Measurements from ENCODE around the gene PSME3.
"Not testable (repeated sequence)": the region's sequence is repeated elsewhere in the genome, so short reads cannot be mapped to it uniquely, and the experiment has no call there.

PSME3 gene

DNA sequence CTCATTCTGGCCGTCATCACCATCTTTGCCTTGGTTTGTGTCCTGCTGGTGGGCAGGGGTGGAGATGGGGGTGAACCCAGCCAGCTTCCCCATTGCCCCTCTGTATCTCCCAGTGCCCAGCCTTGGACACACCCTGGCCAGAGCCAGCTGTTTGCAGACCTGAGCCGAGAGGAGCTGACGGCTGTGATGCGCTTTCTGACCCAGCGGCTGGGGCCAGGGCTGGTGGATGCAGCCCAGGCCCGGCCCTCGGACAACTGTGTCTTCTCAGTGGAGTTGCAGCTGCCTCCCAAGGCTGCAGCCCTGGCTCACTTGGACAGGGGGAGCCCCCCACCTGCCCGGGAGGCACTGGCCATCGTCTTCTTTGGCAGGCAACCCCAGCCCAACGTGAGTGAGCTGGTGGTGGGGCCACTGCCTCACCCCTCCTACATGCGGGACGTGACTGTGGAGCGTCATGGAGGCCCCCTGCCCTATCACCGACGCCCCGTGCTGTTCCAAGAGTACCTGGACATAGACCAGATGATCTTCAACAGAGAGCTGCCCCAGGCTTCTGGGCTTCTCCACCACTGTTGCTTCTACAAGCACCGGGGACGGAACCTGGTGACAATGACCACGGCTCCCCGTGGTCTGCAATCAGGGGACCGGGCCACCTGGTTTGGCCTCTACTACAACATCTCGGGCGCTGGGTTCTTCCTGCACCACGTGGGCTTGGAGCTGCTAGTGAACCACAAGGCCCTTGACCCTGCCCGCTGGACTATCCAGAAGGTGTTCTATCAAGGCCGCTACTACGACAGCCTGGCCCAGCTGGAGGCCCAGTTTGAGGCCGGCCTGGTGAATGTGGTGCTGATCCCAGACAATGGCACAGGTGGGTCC lies 18.4 kb downstream of the PSME3 start:
- not testable (repeated sequence) for DNase-seq

DNA sequence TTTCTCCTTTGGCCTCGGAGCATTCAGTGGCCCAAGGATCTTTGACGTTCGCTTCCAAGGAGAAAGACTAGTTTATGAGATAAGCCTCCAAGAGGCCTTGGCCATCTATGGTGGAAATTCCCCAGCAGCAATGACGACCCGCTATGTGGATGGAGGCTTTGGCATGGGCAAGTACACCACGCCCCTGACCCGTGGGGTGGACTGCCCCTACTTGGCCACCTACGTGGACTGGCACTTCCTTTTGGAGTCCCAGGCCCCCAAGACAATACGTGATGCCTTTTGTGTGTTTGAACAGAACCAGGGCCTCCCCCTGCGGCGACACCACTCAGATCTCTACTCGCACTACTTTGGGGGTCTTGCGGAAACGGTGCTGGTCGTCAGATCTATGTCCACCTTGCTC lies 19.2 kb downstream of the PSME3 start:
- no peak for DNase-seq

DNA sequence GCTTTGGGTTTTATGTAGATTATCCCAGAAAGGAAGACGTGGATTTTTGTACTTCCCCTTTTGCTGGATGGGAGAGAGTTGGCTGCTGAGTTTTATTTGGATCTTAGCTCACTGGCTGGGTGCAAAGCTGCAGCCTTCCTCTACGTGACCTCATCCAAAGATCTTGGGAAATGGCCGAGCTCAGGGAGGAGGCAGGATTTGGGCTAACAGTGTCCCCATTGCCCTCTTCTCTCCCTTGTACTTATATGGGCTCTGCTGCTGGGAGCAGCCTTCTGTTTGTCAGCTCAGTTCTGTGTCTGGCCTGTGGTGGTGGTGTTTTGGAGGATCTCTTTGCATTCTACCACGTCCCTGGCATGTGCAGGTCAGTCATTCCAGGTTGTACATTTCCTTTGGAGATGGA lies 19.8 kb downstream of the PSME3 start:
- DNase-seq, result no peak

DNA sequence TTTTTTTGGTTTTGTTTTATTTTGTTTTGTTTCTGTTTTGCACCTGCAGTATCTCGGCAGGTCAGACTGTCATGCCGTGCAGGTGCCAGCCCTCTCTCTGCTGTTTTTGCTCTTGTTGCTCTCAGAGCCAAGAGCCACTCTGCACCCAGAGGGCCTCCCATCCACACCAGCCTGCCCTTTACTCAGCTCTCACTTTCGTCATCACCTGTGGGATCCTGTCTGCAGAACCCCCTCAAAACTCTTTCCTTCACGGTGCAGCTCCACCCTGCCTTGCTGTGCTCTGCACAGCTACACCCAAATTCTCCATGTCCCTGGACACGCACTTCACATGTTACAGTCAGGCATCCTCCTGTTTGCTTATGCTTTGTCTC lies 20.4 kb downstream of the PSME3 start:
- no peak for DNase-seq

DNA sequence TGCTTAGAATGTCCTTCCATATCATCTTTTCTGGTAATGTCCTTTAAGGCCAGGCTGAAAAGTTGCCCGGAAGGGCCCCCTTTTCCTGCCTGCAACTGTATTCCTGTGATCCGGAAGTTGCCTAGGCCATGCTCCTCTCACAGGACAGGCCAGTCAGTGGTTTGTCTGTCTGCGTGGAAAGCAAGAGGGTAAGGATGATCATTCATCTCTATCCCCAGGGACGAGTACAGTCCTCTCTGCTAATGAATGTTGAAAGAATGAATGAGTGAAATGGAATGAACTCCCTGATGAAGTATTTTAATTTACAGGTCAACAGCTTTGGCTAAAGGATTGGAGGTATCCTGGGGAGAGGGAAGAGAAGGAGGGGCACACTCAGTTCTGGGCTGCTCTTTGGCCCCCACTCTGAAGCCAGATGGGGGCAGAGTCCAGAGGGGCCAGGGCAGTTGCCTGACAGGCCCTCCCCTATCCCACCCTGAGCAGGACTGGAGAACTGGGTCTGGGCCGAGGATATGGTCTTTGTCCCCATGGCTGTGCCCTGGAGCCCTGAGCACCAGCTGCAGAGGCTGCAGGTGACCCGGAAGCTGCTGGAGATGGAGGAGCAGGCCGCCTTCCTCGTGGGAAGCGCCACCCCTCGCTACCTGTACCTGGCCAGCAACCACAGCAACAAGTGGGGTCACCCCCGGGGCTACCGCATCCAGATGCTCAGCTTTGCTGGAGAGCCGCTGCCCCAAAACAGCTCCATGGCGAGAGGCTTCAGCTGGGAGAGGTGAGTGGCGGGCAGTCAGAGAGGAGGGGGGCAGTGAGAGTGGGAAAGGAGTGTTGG lies 21.0 kb downstream of the PSME3 start:
- DNase-seq, result no peak

DNA sequence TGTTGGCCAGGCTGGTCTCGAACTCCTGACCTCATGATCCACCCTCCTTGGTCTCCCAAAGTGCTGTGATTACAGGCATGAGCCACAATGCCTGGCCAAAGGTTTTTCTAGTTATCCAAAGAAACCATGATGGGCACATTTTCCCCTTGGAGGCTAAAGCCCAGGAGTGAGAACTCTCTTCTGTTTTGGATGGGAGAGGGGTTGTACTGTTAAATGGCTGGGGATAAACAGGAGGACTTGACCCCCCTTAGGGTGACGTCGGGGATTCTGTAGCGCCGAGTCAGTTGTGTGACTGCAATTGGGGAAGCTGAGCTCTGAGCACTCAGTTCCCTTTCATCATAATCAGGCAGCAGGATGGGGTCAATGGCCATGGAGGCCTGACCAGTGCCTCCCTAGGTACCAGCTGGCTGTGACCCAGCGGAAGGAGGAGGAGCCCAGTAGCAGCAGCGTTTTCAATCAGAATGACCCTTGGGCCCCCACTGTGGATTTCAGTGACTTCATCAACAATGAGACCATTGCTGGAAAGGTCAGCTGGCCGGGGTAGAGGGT lies 21.9 kb downstream of the PSME3 start:
- DNase-seq, result no peak

DNA sequence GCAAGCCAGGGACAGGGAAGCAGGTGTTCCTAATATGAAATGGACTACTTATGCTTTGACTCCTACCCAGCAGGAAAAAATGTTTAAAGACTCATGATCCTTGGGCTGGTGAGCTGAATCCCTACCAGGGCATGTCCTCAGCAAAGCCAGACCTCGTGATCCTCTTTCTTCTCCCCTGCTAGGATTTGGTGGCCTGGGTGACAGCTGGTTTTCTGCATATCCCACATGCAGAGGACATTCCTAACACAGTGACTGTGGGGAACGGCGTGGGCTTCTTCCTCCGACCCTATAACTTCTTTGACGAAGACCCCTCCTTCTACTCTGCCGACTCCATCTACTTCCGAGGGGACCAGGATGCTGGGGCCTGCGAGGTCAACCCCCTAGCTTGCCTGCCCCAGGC lies 22.9 kb downstream of the PSME3 start:
- DNase-seq, result not testable (repeated sequence)

DNA sequence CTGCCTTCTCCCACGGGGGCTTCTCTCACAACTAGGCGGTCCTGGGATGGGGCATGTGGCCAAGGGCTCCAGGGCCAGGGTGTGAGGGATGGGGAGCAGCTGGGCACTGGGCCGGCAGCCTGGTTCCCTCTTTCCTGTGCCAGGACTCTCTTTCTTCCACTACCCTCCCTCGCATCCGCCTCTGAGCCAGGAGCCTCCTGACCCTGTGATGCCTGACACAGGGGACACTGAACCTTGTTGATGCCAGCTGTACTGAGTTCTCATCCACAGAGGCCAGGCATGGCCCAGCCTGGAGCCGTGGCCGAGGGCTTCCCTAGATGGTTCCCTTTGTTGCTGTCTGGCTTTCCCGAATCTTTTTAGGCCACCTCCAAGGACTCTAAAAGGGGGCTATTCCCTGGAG lies 23.3 kb downstream of the PSME3 start:
- not testable (repeated sequence) for DNase-seq

DNA sequence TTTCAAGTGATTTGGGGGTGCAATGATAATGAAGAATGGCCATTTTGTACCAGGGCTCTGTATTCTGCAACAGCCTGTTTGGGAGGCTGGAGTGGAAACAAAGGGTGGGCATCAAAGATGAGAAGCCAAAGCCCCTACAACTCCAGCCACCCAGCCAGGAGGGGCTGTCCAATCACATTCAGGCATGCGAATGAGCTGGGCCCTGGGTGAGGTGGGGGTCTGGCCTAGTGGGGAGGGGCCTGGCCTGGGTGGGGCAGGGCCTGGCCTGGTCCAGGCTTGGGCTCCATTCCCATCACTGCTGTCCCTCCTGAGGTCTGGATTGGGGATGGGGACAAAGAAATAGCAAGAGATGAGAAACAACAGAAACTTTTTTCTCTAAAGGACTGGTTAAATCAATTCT lies 24.2 kb downstream of the PSME3 start:
- DNase-seq, result no peak

DNA sequence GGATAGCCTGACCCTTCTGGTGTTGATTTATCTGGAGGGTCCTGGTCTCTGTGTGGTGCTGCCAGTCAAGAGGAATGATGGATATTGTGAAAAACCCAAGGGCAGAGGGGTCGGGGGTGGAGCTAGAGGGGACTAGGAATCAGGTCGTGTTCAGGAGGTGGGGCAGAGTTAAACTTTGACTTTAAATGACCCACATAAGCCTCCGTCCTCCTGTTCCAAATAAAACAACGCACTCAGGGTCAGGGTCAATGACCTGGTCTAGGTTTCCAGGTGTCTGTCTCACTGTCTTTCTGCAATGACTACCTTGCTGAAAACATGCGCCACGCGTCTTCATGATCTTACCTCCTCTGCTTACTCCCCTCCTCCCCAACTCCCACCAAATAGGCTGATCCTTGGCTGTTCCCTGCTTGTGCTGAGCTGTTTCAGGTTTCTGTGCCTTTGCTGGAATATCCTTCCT lies 32.5 kb downstream of the PSME3 start:
- DNase-seq, result no peak

DNA sequence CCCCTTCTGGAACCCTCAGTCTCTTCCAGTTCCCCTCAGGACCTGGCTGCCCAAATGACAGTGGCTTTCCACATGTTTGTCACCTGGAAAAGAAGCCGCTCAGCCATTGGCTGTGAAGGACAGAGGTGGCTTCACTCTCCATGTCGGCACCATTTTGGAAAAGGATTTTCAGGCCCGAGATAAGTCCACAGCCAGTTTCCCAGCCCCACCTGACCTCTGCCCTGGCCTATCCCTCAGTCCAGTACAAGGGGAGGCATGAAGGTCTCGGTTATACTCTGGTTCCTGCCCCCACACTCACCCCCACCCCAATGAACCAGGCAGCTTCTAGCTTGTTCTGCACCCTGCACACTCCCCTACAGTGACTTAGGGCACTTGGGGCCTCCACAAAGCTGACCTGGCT lies 33.0 kb downstream of the PSME3 start:
- no peak for DNase-seq

DNA sequence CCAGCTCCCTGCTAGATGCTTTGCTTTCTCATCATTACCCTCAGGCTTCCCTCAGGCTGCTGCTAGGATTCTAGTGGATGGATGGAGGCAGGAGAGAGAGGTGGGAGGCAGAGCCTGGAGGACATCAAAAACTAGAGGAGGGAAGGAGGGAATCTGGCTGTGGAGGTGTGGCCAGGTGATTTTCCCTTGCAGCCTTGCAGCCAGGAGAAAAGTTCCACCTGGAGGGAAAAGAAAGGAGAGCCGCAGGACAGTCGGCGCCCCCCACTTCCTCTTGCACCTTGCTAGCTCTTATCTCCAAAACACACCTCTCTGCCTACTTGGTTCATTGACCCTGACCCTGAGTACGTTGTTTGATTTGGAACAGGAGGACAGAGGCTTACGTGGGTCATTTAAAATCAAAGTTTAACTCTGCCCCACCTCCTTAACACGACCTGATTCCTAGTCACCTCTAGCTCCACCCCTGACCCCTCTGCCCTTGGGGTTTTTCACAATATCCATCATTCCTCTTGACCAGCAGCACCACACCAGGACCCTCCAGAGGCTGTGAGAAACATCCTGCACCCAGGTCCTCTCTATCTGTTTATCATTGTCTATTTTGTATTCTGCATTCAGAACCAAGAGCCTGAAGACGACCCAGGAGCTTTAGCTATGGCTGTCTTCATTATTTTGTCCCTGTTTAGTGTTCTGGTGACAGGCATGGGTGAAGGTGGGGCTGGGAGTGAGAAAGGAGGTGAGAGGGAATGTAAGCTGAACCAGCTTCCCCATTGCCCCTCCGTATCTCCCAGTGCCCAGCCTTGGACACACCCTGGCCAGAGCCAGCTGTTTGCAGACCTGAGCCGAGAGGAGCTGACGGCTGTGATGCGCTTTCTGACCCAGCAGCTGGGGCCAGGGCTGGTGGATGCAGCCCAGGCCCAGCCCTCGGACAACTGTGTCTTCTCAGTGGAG lies 33.7 kb downstream of the PSME3 start:
- no peak for DNase-seq

DNA sequence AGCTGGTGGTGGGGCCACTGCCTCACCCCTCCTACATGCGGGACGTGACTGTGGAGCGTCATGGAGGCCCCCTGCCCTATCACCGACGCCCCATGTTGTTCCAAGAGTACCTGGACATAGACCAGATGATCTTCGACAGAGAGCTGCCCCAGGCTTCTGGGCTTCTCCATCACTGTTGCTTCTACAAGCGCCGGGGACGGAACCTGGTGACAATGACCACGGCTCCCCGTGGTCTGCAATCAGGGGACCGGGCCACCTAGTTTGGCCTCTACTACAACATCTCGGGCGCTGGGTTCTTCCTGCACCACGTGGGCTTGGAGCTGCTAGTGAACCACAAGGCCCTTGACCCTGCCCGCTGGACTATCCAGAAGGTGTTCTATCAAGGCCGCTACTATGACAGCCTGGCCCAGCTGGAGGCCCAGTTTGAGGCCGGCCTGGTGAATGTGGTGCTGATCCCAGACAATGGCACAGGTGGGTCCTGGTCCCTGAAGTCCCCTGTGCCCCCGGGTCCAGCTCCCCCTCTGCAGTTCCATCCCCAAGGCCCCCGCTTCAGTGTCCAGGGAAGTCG lies 34.6 kb downstream of the PSME3 start:
- DNase-seq, result not testable (repeated sequence)

DNA sequence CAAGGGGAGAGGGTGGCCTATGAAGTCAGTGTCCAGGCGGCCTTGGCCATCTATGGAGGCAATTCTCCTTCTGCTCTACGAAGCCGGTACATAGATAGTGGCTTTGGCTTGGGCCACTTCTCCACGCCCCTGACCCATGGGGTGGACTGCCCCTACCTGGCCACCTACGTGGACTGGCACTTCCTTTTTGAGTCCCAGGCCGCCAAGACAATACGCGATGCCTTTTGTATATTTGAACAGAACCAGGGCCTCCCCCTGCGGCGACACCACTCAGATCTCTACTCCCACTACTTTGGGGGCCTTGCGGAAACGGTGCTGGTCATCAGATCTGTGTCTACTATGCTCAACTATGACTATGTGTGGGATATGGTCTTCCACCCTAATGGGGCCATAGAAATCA lies 35.1 kb downstream of the PSME3 start:
- DNase-seq, result no peak

DNA sequence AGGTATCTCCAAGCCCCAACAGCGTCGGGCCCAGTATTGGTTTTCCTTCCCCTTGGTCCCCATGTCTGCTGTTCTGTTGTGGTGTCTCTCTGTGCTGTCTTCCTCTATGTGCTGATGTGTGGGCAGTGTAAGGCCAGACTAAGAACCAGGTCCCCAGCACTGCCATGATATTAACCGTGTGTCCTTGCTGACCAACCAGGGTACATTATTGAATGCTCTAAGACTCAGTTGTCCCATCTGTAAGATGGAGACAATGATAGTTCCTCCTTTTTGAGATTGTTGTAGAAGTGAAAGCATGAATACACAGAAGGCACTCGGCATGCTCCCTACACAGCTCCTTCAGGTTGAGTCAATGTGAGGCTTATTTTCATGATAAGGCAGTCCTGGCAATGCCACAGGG lies 38.5 kb downstream of the PSME3 start:
- DNase-seq, result no peak

DNA sequence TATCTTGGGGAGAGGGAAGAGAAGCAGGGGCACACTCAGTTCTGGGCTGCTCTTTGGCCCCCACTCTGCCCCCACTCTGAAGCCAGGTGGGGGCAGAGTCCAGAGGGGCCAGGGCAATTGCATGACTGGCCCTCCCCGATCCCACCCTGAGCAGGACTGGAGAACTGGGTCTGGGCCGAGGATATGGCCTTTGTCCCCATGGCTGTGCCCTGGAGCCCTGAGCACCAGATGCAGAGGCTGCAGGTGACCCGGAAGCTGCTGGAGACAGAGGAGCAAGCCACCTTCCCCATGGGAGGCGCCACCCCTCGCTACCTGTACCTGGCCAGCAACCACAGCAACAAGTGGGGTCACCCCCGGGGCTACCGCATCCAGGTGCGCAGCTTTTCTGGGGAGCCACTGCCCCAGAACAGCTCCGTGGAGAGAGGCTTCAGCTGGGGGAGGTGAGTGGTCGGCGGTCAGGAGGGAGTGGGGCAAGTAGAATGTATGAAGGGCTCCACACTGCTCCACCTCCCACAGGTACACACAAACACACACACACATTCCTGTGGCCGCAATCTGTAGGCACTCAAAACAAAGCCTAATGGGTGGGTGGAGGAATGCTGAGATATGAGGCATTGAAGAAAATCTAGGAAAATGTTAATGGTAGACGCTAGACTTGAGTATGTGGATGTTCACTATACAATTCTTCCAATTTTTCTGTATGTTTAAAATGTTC lies 39.2 kb downstream of the PSME3 start:
- no peak for DNase-seq

DNA sequence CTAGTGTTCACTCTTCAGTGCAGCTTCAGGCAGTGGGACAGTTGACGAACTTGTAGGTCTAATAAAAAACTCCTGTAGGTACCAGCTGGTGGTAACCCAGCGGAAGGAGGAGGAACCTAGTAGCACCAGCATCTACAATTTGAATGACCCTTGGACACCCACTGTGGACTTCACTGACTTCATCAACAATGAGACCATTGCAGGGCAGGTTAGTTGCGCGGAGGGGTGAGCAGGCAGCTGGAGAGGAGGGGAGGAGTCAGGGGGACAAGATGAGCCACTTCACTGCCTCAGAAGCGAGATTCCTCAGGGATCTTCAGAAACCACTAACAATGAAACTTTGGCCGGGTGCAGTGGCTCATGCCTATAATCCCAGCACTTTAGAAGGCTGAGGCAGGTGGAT lies 40.1 kb downstream of the PSME3 start:
- DNase-seq, result no peak

DNA sequence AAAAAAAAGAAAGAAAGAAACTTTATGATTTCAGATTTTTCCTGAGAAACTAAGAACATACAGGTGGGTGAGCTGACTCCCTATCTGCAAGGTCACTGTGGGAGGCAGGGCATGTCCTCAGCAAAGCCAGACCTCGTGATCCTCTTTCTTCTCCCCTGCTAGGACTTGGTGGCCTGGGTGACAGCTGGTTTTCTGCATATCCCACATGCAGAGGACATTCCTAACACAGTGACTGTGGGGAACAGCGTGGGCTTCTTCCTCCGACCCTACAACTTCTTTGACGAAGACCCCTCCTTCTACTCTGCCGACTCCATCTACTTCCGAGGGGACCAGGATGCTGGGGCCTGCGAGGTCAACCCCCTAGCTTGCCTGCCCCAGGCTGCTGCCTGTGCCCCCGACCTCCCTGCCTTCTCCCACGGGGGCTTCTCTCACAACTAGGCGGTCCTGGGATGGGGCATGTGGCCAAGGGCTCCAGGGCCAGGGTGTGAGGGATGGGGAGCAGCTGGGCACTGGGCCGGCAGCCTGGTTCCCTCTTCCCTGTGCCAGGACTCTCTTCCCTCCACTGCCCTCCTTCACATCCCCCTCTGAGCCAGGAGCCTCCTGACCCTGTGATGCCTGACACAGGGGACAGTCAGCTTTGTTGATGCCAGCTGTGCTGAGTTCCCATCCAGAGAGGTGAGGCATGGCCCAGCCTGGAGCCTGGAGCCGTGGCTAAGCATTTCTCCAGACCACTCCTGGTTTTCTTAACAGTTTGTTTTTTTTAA lies 40.9 kb downstream of the PSME3 start:
- DNase-seq, result not testable (repeated sequence)

DNA sequence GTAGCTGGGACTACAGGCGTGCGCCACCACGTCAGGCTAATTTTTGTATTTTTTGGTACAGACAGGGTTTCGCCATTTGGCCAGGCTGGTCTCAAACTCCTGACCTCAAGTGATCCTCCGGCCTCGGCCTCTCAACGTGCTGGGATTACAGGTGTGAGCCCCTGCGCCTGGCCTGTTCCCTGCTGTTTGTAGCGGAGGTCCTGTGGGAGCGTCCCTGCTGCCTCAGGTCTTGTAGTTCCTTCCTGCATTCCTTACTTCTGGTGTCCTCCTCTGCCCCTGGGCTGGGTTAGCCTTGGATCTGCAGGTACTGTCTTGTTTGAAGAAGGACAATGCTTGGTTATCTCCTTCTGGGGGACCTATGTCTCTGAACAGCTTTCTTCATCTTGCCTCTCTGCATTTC lies 43.8 kb downstream of the PSME3 start:
- no peak for DNase-seq

DNA sequence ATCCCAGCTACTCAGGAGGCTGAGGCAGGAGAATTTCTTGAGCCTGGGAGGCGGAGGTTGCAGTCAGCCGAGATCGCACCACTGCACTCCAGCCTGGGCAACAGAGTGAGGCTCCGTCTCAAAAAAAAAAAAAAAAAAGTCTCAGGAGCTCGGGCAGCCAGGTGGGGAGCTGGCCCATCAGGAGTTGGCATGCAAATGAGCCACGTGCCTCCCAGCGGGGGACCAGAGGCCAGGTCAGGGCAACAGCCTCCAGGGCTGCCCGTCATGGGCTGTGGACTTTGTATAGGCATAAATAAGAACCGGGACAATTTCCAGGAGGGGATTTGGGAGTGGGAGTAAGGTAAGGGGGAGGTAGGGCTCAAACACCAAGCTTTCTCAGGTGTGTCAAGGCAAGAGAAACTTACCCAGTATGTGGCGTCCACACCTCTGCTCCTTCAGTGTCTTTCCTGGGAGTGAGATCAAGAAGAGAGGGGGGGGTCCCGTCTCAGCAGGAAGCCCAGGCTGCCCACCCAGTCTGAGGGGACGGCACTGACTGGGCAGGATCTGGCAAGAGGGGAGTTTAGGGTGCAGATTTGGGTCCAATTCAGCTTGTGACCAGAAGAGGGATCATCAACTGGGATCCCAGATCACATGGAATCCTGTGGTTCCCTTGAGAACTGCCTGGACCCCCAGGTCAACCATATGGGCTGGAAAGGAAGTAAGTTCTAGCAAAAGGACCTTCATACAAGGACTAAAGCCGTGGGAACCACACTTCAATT lies 45.1 kb downstream of the PSME3 start:
- DNase-seq, result no peak

All from midbrain (tissue), 1 donor.